Subcutaneous abdominal adipose tissue (tissue), 5 donors: ENCODE results near the gene UBE2V1.

Source experiments
- H3K27ac ChIP-seq: one replicate; pipeline ENCODE4 v1.7.0; 2013; ENCODE audit warnings: low read depth, mild to moderate bottlenecking, inconsistent platforms, low read length, moderate library complexity
- H3K27me3 ChIP-seq, 5 donors: one replicate each; pipeline ENCODE4 v1.7.0; 2013; ENCODE audit warnings: low read length in 5 of 5, inconsistent platforms in 1 of 5; ENCODE audit not compliant: control insufficient read depth in 5 of 5, insufficient read depth in 4 of 5
- H3K36me3 ChIP-seq, 5 donors: one replicate each; pipeline ENCODE4 v1.7.0; 2013; ENCODE audit warnings: low read length in 5 of 5; ENCODE audit not compliant: control insufficient read depth in 5 of 5, insufficient read depth in 5 of 5
- H3K4me1 ChIP-seq, 5 donors: one replicate each; pipeline ENCODE4 v1.7.0; 2013; ENCODE audit warnings: low read length in 5 of 5, mild to moderate bottlenecking in 3 of 5, moderate library complexity in 1 of 5; ENCODE audit not compliant: control insufficient read depth in 5 of 5, insufficient read depth in 5 of 5
- H3K4me3 ChIP-seq, 5 donors: one replicate each; pipeline ENCODE4 v1.7.0; 2013; ENCODE audit warnings: low read length in 5 of 5, low read depth in 1 of 5
- H3K9ac ChIP-seq, 5 donors: one replicate each; pipeline ENCODE4 v1.7.0; 2013; ENCODE audit warnings: low read length in 5 of 5, mild to moderate bottlenecking in 4 of 5, moderate library complexity in 3 of 5
- H3K9me3 ChIP-seq, 5 donors: one replicate each; pipeline ENCODE4 v1.7.0; 2013; ENCODE audit warnings: low read length in 5 of 5; ENCODE audit not compliant: control insufficient read depth in 5 of 5
- donor health status: healthy.
- donor health status: healthy.
- donor health status: healthy.
- donor health status: healthy.
- donor health status: healthy.

The UBE2V1 gene

DNA sequence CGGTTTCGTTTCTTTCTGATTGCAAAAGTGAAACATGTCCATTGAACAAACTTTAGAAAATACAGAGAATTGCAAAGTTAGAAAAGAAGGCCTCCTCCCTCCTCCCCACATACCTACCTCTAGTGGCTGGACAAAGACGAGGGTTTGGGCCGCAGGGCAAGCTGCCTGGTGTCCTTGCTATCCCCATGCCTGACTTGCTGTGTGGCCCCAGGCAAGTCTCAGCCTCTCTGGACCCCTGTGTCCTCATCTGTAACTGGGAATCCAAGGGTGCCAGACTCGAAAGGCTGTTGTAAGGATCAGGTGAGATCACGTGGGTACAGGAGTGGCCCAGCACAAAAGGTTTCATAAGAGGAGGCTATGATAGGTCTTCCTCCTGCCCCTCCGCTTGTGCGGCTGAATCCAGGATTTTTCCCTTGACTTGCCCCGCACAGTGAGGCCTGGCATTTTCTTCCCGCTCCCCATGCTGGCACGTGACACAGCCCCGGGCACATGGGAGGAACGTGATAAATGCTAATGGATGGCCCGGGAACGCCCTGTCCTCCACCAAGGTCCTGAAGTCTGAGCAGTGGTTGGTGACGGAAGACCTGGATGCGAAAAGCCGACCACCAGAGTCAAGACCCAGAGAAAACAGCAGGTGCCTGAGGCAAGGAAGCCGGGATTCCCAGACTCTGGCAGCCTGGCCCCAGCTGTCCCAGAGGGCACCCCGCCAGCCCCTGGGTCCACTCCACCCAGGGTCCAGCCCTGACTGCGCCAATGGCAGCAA lies 55.8 kb downstream of the UBE2V1 start:
- Histone ChIP-seq H3K36me3 (no peaks in the 10 kb centered on the region), H3K9ac (no peak overlapping the region), H3K9me3 (no peaks in the 10 kb centered on the region), H3K4me1 (peaks cover 5 to 37% (median 28%) of the 10 kb centered on the region in 5 donors), H3K4me3 (no peak overlapping the region), H3K27me3 (peaks cover 0 to 5% (median 0%) of the 10 kb centered on the region in 5 donors), H3K27ac (no peak overlapping the region)

DNA sequence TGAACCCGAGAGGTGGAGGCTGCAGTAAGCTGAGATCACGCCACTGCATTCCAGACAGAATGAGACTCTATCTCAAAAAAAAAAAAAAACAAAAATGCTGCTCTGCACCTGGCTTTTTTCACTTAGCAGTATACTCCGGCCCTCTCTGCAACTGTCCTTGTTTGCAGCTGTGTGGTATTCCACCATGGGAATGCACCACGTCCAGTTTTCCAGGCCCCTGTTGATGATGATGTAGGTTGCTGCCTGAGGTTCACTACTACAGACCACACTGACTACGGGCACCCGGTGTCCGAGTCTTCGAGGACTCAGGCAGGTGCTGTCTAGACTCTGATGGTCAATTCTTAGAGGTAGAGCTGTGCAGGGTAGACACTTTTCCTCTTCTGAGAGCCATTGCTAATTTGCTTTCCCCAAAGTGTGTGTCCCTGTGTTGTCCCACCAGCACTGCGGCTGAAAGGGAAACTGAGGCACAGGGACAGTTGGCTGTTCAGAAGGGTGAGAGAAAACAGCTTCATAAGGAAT lies 56.5 kb downstream of the UBE2V1 start:
- Histone ChIP-seq H3K36me3 (no peaks in the 10 kb centered on the region), H3K4me1 (peaks cover 5 to 37% (median 28%) of the 10 kb centered on the region in 5 donors), H3K27me3 (peaks cover 0 to 5% (median 0%) of the 10 kb centered on the region in 5 donors), H3K4me3 (no peak overlapping the region), H3K27ac (no peak overlapping the region), H3K9ac (no peak overlapping the region), H3K9me3 (no peaks in the 10 kb centered on the region)

DNA sequence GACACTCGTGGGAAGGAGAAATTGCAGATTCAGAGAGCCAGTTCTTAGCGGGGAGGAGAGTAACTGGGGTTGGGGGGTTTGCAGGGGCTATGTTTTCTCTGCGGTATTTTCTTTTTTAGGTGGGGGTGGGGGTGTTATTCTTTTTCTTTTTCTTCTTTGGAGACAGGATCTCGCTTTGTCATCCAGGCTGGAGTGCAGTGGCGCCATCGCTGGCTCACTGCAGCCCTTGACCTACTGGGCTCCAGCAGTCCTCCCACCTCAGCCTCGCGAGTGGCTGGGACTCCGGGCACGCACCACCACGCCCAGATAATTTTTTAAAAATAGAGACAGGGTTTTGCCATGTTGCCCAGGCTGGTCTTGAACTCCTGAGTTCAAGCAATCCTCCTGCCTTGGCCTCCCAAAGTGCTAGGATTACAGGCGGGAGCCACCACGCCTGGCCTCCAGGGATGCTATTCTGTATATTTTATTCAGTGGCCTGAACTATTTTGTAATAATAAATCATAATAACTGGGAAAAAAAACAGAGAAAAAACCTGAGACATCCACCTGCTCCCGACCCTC lies 57.3 kb downstream of the UBE2V1 start:
- Histone ChIP-seq H3K9ac (no peak overlapping the region), H3K4me1 (peaks cover 5 to 37% (median 28%) of the 10 kb centered on the region in 5 donors), H3K27ac (peak overlapping the region; percentile 37), H3K9me3 (no peaks in the 10 kb centered on the region), H3K36me3 (no peaks in the 10 kb centered on the region), H3K27me3 (peaks cover 0 to 5% (median 0%) of the 10 kb centered on the region in 5 donors), H3K4me3 (peak overlapping the region in 1 of 5 donors; percentile 24)

DNA sequence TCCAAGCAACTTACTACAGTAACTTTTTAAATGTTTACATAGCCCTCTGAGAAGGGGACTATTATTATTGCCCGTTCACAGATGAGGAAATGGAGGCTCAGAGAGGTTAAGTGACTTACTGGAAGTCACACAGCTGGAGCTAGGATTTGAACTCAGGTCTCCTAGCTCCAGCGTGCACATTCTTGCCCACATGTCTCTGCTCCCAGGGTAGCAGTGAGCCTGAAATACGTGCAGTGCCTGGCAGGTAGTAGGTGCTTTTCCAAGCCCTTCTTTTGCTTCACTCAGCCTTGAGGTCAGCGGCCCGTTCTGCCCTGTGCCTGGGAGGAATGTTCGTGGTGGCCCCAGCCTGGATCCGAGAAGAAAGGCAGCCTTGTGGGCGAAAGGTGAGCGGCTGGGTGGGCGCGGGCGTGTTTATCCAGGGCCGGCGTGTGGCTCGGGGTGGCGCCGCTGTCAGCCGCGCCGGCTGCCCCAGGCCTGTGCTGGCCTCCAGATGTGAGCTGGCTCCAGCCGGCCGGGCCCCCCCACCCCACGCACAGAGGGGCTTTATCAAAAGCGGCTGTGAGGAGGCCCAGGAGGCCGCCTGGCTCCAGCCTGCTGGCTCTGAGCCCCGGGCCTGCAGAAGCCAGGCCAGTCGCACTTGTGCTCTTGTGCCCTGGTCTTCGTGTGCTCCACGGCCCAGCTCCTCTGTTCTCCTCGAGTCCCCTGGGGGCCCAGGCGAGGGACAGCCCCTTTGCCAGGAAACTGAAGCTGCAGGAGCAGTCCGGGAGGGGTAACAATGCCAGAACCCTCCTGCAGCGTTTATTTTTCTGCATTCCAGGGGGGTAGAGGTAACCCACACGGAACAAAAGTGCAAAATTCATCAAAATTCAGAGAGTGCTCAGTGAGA lies 58.1 kb downstream of the UBE2V1 start:
- H3K4me3 ChIP-seq, result peak overlapping the region in 2 of 5 donors; percentile 24 to 30
- H3K9ac ChIP-seq, result peak overlapping the region in 2 of 5 donors; percentile 10 to 11
- H3K27ac ChIP-seq, result peak overlapping the region; percentile 37
- peaks cover 5 to 37% (median 28%) of the 10 kb centered on the region in 5 donors for H3K4me1 ChIP-seq
- H3K36me3 ChIP-seq, result no peaks in the 10 kb centered on the region
- peaks cover 0 to 5% (median 0%) of the 10 kb centered on the region in 5 donors for H3K27me3 ChIP-seq
- H3K9me3 ChIP-seq, result no peaks in the 10 kb centered on the region

DNA sequence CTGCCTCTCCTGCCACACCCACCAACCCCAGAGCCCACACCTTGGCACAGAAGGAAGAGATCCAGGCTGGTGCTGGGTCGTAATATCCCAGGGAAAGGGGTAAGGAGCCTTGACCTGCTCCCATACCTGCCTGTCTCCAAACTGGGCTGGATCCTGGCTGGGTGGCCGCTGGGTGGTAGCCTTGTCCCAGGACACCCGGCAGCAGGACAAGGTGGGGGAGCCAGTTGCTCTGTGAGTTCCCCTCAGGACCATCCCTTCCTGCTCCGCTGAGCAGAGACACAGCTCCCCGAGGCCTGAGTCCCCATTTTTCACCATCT lies 58.8 kb downstream of the UBE2V1 start:
- Histone ChIP-seq H3K36me3 (no peaks in the 10 kb centered on the region), H3K27me3 (peaks cover 0 to 5% (median 0%) of the 10 kb centered on the region in 5 donors), H3K27ac (peak overlapping the region; percentile 37), H3K4me3 (no peak overlapping the region), H3K9ac (no peak overlapping the region), H3K4me1 (peaks cover 5 to 42% (median 28%) of the 10 kb centered on the region in 5 donors), H3K9me3 (no peaks in the 10 kb centered on the region)

DNA sequence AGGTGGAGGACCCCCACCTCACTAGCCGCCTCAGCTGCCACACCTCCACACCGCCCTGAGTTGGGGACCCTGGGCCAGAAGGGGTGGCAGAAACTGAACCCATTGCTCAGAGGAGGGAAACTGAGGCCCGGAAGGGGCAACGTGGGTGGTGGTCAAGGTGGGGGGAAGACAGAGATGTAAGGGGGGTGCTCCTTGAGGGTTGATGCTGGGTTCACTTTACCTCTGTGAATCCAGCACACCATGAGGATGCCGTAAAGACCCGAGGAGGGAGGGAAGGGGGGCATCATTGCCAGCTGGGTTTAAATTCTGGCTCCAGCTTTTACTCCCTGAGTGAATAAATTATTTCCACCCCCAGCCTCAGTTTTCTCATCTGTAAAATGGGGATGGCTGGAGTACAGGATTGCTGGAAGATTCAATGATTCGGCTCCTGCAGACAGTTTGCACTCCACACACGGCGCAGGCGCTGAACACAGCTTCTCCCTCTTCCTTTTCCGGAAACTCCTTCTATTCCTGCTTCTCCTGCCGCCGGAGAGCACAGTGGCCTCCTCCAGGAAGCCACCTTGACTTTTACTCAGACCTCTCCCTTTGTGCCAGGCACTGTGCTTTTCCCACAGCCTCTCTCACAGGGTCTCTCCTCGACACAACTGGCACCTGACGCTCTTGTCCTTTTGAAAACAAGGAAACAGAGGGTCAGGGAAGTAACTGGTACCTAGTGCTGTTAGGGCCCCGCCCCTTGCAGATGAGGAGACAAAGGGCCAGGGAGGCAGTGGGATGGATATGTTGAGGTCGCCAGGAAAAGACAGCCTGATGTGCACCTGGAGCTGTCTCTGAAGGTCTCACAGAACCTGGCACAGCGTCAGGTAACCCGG lies 59.4 kb downstream of the UBE2V1 start:
- Histone ChIP-seq H3K4me3 (no peak overlapping the region), H3K36me3 (no peaks in the 10 kb centered on the region), H3K9me3 (no peaks in the 10 kb centered on the region), H3K27ac (no peak overlapping the region), H3K9ac (no peak overlapping the region), H3K27me3 (peaks cover 0 to 5% (median 0%) of the 10 kb centered on the region in 5 donors), H3K4me1 (peaks cover 5 to 43% (median 22%) of the 10 kb centered on the region in 5 donors)

DNA sequence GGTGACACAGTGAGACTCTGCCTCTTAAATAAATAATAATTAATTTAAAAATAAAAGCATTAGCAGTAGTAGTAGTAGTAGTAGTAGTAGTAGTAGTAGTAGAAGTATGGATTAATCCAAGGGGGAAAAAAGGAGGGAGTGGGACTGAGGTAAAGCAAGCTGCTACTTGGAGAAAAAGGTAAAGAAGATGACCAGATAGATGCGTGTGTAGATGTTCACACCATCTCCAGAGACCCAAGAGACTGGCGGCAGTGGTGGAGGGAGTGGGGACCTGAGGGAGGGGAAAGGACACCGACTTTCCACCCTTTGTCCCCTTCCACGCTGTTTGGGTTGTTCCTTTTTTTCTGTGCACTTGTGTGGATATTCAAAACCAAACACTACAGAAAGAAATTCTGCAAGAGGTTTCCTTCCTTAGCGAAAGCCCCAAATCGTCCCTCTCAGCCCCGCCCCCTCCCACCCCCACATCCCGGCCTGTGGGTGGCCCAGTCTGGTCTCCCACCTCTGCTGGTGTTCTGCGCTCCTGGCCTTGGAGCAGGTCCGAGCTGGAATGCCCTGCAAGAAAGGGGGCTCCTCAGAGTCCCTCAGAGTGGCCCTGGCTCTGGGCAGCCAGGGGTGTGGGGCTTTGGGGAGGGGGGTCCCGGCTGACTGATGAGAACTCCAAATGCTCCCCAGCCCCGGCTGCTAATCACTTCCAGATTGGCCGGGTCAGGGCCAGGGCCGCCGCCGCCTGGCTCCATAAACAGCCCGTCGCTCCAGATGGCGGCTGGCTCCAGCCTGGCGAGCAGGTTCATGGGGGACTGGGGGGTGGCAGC lies 60.2 kb downstream of the UBE2V1 start:
- no peak overlapping the region for H3K9ac ChIP-seq
- H3K36me3 ChIP-seq, result no peaks in the 10 kb centered on the region
- H3K9me3 ChIP-seq, result no peaks in the 10 kb centered on the region
- H3K27me3 ChIP-seq, result peaks cover 0 to 5% (median 0%) of the 10 kb centered on the region in 5 donors
- H3K4me1 ChIP-seq, result peaks cover 8 to 48% (median 31%) of the 10 kb centered on the region in 5 donors
- no peak overlapping the region for H3K4me3 ChIP-seq
- no peak overlapping the region for H3K27ac ChIP-seq

DNA sequence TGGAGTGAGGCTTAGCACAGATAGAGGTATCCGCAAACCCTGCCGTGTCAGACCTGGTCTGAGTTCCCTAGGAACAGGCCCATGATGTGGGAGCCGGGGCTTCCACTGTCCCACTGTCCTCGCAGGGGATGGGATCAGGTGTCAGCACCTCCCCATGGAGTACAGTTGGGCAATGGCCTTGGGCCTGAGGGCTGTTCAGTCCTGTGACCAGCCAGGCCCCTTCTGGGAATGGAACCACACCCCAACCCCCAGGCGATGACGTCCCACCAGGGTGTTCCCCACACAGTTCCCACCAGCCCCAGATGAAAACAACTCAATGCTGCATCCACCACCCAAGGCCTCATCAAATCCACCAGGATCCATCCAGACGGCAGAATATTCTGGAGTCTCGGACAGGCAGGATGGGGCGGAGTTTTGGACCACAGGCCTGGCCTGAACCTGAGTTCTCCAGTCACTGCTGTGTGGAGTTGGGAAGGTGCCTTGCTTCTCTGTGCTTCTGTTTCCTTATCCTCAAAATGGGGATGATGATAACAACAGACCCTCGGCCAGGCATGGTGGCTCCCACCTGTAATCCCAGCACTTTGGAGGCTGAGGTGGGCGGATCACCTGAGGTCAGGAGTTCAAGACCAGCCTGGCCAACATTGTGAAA lies 62.2 kb downstream of the UBE2V1 start:
- no peak overlapping the region for H3K4me3 ChIP-seq
- peaks cover 0 to 5% (median 0%) of the 10 kb centered on the region in 5 donors for H3K27me3 ChIP-seq
- H3K9me3 ChIP-seq, result no peaks in the 10 kb centered on the region
- no peak overlapping the region for H3K27ac ChIP-seq
- peaks cover 14 to 65% (median 48%) of the 10 kb centered on the region in 5 donors for H3K4me1 ChIP-seq
- H3K9ac ChIP-seq, result no peak overlapping the region
- H3K36me3 ChIP-seq, result no peaks in the 10 kb centered on the region
